DMS153 (cell line): ENCODE results near the gene SPEF2.
"Not testable (repeated sequence)": the region's sequence is repeated elsewhere in the genome, so short reads cannot be mapped to it uniquely, and the experiment has no call there.

Source experiments
- DNase-seq: peaks from one replicate; lab custom pipeline; 2025; lab: John Stamatoyannopoulos, UW

Gene SPEF2

GRCh38 chr5:35853631-35854030 is 236.0 kb downstream of the SPEF2 start:
- no peak for DNase-seq

DNA sequence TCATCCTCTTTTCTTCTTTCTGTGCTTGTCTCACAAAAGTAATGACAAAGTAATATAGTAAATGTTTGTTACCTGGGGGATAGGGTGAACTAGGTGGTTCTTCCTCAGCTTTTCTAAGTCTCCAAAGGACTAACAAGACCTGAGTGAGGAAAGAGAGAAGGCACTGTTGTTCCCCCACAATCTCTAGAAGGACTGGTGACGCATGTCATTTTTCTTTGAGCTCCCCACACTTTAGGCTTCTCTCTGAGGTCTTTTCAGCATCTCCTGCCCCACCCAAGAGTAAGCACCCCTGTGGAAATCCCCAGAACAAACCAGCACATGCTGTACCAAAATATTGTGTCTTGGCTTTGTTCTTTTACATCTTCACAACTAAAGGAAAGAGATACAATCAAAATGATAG is 236.6 kb downstream of the SPEF2 start:
- DNase-seq, result no peak

DNA sequence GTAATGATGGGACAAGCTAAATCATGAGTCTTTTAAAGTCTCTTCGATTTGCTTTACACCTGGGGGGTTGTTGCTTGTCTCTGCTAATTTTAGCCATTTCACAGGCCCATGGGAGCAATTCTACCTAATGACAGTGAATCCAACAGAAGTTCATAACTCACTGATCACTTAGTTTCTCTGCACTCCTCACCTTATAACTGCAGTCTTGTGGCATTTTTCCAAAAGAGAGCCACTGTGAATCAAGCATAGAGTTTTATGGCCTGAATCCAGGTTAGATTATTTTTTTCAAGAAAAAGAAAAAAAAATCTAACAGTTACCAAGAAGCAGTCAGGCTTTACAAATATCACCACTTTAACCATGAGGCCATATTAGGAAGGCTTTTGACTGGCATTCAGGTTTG is 237.5 kb downstream of the SPEF2 start:
- DNase-seq, result no peak

DNA sequence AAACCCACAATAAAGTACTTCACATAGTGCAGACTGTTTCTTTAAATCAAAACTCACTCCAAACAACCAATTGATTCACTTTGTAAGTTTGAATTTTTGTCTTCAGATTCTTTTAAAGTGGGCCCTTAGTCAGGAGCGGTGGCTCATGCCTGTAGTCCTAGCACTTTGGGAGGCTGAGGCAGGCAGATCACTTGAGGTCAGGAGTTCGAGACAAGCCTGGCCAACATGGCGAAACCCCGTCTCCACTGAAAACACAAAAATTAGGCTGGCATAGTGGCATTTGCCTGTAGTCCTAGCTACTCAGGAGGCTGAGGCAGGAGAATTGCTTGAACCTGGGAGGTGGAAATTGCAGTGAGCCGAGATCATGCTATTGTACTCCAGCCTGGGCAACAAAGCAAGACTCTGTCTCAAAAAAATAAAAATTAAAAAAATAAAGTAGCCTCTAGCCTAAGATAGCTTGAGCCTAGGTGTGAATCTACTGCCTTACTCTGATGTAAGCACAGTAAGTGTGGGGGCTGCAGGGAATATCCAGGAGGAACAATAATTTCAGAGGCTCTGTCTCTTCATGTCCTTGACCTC is 238.6 kb downstream of the SPEF2 start:
- DNase-seq, result not testable (repeated sequence)

- no peak for DNase-seq
These were observed 239.2 kb downstream of the SPEF2 start, which contains the start of gene IL7R for GRCh38 chr5:35856765-35857351. Gene IL7R (plus strand): TSS chr5:35856891. CDS start chr5:35856978, 87 bp downstream.

DNA sequence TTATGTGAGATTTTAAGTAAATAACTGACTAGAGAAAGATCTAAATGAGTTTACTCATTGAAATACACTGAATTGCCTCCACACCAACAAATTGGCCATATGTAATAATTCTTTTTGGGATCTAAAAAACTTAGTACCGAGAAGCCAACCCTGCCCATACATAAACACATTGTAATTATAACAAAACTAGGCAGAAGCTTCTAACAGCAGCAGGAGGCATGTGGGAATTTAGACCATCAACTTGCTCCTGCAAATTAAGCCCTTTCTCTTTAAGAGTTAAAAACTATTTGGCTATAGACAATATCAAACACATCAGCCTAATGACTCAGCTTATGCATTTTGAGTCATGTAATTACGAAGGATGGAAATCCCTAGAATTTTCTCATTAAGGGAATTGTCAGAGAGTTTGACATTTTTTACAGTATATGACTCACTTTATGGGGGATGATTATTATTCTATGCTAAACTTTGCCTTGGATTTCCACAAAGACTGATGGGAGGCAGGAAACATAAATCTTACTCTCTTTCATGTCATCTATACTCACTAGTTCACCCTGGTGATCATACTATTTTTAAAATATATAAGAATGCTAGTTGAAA is 240.0 kb downstream of the SPEF2 start:
- DNase-seq, result no peak

DNA sequence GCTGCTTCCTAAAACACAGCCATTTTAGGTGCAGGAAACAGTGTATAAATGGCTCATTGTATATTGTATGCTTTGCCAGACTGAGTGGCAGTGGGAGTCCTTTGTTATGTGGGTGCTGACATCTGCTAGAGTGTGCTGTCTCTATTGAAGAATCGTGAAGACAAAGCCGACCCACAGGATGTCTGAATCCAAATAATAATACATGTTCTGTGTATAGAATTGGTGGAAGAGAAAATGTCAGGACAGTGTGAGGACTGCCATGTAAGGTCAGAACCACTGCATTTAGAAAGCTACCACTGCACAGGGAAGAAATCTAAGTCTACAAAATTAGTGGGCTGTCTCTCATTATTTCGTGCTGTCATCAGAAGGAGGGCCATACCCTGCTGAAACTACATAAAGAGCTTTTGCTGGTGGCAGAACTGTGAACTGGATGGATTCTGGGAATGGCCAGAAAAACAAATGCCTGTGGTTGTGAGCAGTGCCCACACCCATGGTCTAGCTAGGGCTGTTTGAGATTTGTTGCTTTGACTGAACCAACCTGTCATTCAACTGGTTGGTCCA is 241.5 kb downstream of the SPEF2 start:
- DNase-seq, result peak; percentile 50

- no peak for DNase-seq
These were observed 243.0 kb downstream of the SPEF2 start for GRCh38 chr5:35860686-35861085.

- DNase-seq, result no peak
These were observed 244.1 kb downstream of the SPEF2 start for GRCh38 chr5:35861718-35862117.

DNA sequence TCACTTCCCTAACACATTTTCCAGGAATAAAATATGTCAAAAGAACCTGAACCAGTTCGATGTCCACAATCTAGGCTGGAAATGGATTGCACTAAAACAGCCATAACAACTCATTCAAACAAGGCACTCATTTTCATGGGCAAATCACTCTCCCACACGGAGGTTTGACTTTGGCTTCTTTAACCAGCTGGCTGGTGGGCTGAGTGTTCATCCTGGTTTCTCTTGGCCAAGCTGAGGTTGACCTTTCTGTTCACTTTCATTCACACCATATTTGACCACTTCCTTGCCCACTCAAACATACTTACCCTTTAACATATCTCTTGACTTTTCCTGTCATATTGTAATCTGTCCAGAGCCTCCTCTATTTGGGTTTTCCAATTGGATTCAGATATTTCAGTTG is 244.5 kb downstream of the SPEF2 start:
- DNase-seq, result no peak

GRCh38 chr5:35863159-35863558 is 245.5 kb downstream of the SPEF2 start:
- no peak for DNase-seq
